HG02571 (cell line): ENCODE data around the gene BCL2.

Experiments used
- ATAC-seq: cut with Tn5 transposase; IDR thresholded peaks from one replicate; pipeline ENCODE4 v1.9.1; 2021; ENCODE audit warnings: mild to moderate bottlenecking, moderate library complexity; ENCODE audit not compliant: unreplicated experiment

Gene BCL2

DNA sequence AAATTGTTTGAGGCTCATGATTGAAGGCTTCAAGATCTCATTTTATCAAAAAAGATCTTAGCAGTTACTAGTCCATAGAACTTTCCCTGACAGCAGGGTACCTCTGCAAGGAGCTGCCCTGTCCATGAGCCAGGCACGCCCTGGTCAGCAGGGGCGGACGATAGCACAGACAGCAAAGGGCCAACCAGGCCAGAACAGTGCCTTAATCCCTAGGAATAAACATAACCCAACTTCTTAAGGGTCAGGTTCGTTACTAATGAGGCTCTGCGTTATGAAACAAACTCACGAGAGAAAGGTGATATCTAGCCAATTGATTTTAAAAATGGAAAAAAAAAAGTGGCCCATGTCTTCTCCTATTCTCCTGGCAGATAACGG lies 59.2 kb downstream of the BCL2 start:
- no peak for ATAC-seq

GRCh38 chr18:63259567-63260379 lies 59.8 kb downstream of the BCL2 start:
- ATAC-seq = no peak

DNA sequence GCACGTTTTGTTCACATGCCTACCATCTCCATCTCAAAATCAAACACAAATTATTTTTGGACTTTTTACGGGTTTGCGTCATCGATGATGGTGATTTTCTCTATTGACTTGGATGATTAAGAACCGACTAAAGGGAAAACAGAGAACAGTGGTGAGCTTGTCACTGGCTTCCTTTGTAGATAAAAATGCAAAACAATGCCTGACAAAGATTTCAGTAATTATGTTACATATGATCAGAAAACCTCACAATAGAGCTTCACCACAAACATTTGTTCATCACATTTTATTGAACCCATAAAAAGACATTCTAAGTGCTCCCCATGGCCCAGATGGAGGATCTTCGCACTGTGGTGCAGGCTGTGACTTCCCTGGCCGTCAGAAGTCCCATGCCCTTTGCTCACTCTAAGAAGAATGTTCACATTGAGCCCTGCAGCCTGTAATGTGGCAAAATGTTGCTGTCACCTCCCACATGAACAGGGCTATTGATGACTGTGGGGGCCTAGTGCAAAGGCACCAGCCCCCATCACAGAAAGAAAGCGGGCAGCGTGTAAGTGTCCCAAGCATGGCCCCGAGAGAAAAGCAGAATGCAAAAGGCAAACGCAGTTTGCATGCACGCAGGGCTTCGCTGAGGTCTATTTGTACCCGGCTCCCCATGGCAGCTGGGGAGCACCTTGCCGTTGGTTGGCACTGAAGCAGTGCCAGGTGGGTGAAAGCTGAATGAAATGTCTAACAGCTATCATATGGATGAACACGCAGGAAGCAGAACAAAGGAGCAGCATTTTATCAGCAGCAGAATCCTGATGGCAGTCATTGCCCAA lies 60.6 kb downstream of the BCL2 start:
- no peak for ATAC-seq

DNA sequence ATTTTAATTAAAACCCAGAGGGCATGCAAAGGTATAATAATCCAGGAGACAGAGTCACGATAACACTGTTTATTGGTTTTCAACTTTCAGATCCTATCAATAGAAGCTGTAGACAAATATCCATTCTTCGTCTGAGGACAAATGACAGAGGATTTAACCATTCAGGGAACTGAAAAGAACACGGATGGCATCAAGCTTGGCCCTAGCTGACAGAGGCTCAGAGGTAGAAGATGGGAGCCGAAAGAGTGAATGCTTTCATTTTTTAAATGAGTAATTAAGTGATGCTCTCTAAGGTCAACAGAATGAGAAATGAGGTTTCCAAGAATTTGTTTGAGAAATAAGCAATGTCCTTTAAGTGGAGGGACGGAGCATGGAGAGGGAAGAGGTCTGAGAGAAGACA lies 62.1 kb downstream of the BCL2 start:
- peak; percentile 36 for ATAC-seq

DNA sequence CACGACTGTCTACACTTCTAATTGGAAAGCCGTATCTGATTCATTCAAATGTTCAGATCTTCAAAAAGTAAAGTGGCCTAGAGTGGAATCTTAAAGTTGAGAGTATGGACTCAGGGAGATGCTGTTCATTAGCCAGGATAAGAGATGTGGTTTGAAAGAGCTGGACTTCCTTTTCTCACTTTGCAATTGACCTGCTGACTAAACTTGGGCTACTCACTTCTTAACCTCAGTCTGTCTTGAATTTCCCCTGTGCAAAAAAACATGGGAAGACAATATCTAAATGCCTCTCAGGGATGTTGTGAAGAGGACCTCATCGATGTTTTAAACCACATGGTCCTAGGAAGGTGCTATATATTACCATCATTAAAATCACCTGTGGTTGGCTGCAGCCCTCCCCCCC lies 64.1 kb downstream of the BCL2 start:
- ATAC-seq = no peak

- no peak for ATAC-seq
Observed at GRCh38 chr18:63254716-63255399, 64.7 kb downstream of the BCL2 start.

DNA sequence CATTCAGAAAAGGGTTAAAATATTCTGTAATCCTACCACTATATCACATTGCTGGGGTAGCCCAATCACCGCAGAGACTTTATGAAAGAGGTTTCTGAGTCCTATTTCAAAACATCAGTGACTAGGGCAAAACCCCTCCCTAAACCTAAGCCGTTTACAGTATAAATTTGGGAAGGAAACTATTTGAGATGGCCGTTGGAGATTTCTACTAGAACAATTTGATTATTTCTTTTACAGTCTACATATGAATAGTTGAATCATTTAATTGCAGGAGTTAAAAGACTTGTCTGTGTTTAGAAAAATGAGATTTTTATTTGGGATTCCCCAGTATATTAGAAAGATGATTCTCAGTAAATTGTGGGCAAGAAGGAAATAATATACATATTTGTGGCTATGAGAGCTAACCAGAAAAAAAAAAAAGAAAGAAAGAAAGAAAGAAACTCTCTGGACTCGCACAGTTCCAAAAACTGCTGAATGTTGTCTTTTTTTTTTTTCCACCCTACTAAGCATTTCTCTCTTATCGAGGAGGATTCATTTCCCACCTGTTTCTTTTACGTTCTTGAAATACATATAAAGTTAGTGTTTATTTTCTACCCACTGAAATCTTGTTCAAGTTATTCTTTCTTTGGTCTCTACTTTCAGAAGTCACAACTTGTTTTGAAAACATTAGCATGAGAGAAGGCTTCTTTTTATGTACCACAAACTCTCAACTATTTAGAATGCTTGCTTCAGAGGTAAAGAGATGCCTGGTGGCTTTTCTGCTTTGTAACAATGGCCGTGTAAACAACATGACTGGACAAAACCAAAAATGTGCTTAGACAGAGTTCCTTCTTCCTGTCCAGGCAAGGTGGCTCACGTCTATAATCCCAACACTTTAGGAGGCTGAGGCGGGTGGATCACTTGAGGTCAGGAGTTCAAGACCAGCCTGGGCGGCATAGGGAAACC lies 65.9 kb downstream of the BCL2 start:
- no peak for ATAC-seq

GRCh38 chr18:63253014-63253413 lies 66.6 kb downstream of the BCL2 start:
- ATAC-seq = no peak

GRCh38 chr18:63249771-63250170 lies 69.8 kb downstream of the BCL2 start:
- ATAC-seq = no peak

GRCh38 chr18:63247926-63248325 lies 71.6 kb downstream of the BCL2 start:
- ATAC-seq = no peak

DNA sequence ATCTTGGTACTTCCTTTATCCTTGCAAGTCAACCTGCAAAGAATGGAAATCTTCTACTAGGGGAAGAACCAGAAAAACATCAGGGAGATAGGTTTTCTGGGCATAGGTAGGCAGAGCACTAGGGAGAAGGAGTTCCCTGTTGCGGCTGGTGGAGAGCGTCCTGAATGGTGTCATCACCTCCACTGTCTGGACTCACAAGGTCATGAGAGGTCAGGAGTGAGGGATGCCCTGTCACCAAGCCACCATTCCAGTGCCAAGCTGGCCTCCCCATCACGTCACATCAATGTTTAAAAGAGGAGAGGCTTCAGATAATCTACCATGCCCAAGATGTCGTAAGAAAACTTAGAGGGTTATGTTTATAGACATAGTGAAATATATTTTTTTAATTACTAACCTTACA lies 72.1 kb downstream of the BCL2 start:
- no peak for ATAC-seq

DNA sequence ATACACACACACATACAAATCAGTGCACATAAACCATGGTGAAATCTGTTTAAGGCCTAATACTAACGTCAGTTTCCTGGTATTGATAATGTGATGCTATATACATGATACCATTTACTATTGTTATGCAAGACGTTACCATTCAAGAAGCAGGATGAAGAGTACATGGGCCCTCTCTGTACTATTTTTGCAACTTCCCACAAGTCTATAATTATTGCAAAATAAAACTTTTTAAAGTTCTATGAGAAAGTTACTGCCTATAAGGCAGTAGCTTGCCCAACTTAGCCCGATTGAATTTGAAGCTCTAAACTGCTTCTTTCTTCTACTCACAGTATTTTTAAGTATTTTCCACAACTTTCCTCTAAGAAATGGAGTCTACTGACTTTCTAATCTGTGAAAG lies 74.0 kb downstream of the BCL2 start:
- ATAC-seq = no peak

- ATAC-seq = no peak
Observed at GRCh38 chr18:63244607-63245006, 75.0 kb downstream of the BCL2 start.

DNA sequence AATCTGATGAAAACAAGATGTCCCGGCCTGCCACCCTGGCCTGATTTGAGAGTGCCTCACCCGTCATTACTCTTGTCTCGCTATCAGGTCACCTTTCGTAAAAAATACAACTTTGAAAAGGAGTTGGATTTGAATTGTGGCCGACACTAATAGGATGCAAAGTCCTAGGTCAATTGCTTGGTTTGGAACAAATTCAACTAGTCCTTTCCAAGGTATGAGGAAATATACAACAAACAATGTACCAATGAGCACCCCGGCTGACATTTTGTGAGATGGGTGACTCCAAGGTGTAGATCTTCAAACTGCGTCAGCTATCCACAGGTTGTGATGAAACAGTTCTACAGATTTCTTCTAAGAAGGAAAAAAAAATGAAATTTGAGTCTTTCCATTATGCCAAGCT lies 77.8 kb downstream of the BCL2 start:
- no peak for ATAC-seq

DNA sequence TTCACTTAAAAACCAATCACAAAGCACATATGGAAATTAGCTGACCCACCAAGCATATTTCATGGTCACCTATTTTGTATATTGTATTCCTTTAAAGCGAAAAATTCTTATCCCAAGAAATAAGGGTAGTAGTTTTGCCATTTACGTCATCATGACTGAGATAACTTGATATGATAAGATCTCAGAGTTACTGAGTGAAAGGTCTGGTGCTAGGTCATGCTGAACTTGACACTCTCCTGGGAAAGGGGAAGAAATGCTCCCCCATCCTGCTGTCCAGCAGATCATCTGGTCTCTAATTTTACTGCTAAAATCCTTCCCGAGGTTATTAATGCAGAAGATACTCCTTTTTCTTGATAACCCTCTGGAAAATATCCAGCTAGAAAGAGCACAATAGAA lies 78.3 kb downstream of the BCL2 start:
- ATAC-seq = no peak

DNA sequence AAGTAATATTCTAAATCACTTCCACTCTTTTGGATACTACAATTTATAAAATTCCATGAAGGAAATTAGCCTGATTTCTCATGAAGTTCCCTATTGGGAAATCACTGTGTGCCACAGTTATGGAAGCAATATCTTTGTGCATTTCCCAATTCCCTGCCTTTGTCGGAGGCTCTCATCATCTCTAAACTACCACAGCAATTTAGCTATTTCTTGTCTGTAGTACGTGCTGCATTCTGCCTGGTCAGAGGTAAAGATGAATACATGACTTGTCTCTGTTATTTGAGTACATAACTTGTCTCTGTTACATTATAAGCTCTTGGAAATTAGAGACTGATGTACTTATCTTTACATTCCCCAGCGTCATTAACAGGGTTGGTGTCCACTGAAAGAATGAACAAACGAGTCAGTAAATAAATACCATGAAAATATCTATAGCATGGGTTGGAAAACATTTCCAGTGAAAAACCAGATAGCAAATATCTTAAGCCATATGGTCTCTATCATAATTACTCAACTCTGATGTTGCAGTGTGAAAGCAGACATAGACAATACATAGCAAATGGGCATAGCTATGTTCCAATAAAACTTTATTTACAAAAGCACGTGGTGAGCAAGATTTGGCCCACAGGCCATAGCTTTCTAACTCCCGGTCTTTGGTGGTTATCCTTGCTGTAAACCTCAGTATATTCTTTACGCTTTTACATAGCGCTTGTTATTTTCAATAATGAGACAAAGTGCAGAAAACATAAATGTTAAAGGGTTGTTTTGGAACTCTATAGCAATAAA lies 78.8 kb downstream of the BCL2 start:
- no peak for ATAC-seq

GRCh38 chr18:63238693-63239075 lies 80.9 kb downstream of the BCL2 start:
- ATAC-seq = no peak

- ATAC-seq = no peak
Observed at GRCh38 chr18:63237881-63238692, 81.5 kb downstream of the BCL2 start.
